Fibroblast of lung (primary cell): ENCODE data around the gene SAV1. TPM values are rescaled to one million over a fixed set of nuclear protein-coding genes. Genes with fewer than 3 reads are reported as not detected.
"Not testable (repeated sequence)": the region's sequence is repeated elsewhere in the genome, so short reads cannot be mapped to it uniquely, and the experiment has no call there.

ENCODE experiments used
- DNase-seq, 2 donors: peaks; one replicate each; pipeline versions ENCODE4 v3.0.0 to v3.0.0-alpha.2; 2010; ENCODE audit warnings: low read depth in 2 of 2
- H2AFZ ChIP-seq: 2 replicates; pipeline ENCODE4 v1.5.1; 2012; ENCODE audit warnings: low read length, control low read depth, inconsistent platforms
- H3K27ac ChIP-seq: 2 replicates; pipeline ENCODE4 v1.5.1; 2011; ENCODE audit warnings: low read length, control low read depth; ENCODE audit not compliant: insufficient read depth
- H3K27me3 ChIP-seq: 2 replicates; pipeline ENCODE4 v1.5.1; 2011; ENCODE audit warnings: mild to moderate bottlenecking, low read length; ENCODE audit not compliant: control insufficient read depth, insufficient read depth
- H3K36me3 ChIP-seq: 2 replicates; pipeline ENCODE4 v1.5.1; 2011; ENCODE audit warnings: low read length; ENCODE audit not compliant: control insufficient read depth, insufficient read depth
- H3K4me1 ChIP-seq: 2 replicates; pipeline ENCODE4 v1.5.1; 2011; ENCODE audit warnings: low read length; ENCODE audit not compliant: control insufficient read depth, insufficient read depth; ENCODE audit errors: extremely low read depth
- H3K4me2 ChIP-seq: 2 replicates; pipeline ENCODE4 v1.5.1; 2011; ENCODE audit warnings: low read length, control low read depth; ENCODE audit not compliant: insufficient read depth; ENCODE audit errors: extremely low read depth
- H3K4me3 ChIP-seq, 4 experiments: fragments of 200-600 bp in 1 of 4; sonication (generic) in 1 of 4; replicated peaks in 1 of 4; 2 replicates each; pipeline ENCODE4 v1.5.1; 2011 to 2016; ENCODE audit warnings: low read length in 4 of 4, low read depth in 3 of 4, mild to moderate bottlenecking in 3 of 4, control low read depth in 2 of 4, inconsistent platforms in 1 of 4, mixed read lengths in 1 of 4; ENCODE audit not compliant: insufficient read depth in 1 of 4; ENCODE audit errors: control extremely low read depth in 1 of 4
- H3K79me2 ChIP-seq: 2 replicates; pipeline ENCODE4 v1.5.1; 2012; ENCODE audit warnings: mild to moderate bottlenecking, low read length, inconsistent platforms; ENCODE audit not compliant: control insufficient read depth, insufficient read depth
- H3K9ac ChIP-seq: 2 replicates; pipeline ENCODE4 v1.5.1; 2011; ENCODE audit warnings: mild to moderate bottlenecking, low read length, control low read depth; ENCODE audit not compliant: insufficient read depth
- H3K9me3 ChIP-seq: 2 replicates; pipeline ENCODE4 v1.5.1; 2012; ENCODE audit warnings: low read depth, low read length; ENCODE audit not compliant: control insufficient read depth, insufficient read depth
- H4K20me1 ChIP-seq: 2 replicates; pipeline ENCODE4 v1.5.1; 2011; ENCODE audit warnings: low read length; ENCODE audit not compliant: control insufficient read depth, insufficient read depth; ENCODE audit errors: extremely low read depth
- EZH2 ChIP-seq: IDR thresholded peaks from 2 replicates; pipeline ENCODE4 v1.5.1; 2012; ENCODE audit warnings: low read length, control low read depth, mild to moderate bottlenecking; ENCODE audit errors: missing control alignments
- polyA plus RNA-seq, 2 donors: library from polyadenylated mRNA; depleted of rRNA in 1 of 2; stranded (reverse) in 1 of 2; unstranded in 1 of 2; fragments of >200 nt; gene quantifications; 2 replicates each; pipeline ENCODE4 v1.2.1, GENCODE V29; 2011 to 2012; ENCODE audit warnings: missing spikeins in 1 of 2
- total RNA-seq: library from RNA; depleted of rRNA; stranded (reverse); fragments of >200 nt; gene quantifications from 2 replicates; pipeline ENCODE4 v1.2.1, GENCODE V29; 2014
- TF ChIP-seq, protein P1 (sequence below), 2 donors: IDR thresholded peaks in 1 of 2; conservative IDR thresholded peaks in 1 of 2; 1 replicate in 1 of 2; 2 replicates in 1 of 2; pipeline ENCODE4 v1.5.1; 2011 to 2012; ENCODE audit warnings: low read length in 2 of 2, control low read depth in 1 of 2, inconsistent platforms in 1 of 2, low read depth in 1 of 2, mild to moderate bottlenecking in 1 of 2

Gene SAV1
- total and polyA plus RNA-seq, 2 donors (not counting 1 experiment from before 2014, with no cell fraction given), result 41.7 to 46.9 TPM

DNA sequence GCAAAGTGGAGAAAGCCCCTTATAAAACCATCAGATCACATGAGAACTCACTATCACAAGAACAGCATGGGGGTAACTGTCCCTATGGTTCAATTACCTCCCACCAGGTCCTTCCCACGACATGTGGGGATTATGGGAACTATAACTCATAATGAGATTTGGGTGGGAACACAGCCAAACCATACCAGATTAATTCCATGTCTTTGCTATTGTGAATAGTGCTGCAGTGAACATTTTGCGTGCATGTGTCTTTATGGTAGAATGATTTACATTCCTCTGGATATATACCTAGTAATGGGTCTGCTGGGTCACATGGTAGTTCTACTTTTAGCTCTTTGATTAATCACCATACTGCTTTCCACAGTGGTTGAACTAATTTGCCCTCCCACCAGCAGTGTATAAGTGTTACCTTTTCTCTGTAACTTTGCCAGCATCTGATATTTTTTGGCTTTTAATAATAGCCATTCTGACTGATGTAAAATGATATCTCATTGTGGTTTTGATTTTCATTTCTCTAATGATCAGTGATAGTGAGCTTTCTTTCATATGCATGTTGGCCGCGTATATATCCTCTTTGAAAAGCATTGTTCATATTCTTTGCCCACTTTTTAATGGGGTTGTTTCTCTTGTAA, 29.7 kb upstream of the SAV1 start:
- no peaks in the 10 kb centered on the region for H3K4me1 ChIP-seq
- no peaks in the 10 kb centered on the region for H3K36me3 ChIP-seq
- no peaks in the 10 kb centered on the region for H3K9me3 ChIP-seq
- H3K27me3 ChIP-seq, result no peaks in the 10 kb centered on the region
- H3K27ac ChIP-seq, result no peak overlapping the region
- no peak overlapping the region for H3K4me3 ChIP-seq
- no peak overlapping the region for H3K4me2 ChIP-seq
- no peak overlapping the region for H2AFZ ChIP-seq
- DNase-seq, result peak in 1 of 2 donors; percentile 19
- no peaks in the 10 kb centered on the region for H3K79me2 ChIP-seq
- TF ChIP-seq EZH2, result no peak
- TF ChIP-seq, protein P1, sequence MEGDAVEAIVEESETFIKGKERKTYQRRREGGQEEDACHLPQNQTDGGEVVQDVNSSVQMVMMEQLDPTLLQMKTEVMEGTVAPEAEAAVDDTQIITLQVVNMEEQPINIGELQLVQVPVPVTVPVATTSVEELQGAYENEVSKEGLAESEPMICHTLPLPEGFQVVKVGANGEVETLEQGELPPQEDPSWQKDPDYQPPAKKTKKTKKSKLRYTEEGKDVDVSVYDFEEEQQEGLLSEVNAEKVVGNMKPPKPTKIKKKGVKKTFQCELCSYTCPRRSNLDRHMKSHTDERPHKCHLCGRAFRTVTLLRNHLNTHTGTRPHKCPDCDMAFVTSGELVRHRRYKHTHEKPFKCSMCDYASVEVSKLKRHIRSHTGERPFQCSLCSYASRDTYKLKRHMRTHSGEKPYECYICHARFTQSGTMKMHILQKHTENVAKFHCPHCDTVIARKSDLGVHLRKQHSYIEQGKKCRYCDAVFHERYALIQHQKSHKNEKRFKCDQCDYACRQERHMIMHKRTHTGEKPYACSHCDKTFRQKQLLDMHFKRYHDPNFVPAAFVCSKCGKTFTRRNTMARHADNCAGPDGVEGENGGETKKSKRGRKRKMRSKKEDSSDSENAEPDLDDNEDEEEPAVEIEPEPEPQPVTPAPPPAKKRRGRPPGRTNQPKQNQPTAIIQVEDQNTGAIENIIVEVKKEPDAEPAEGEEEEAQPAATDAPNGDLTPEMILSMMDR (conservative IDR thresholded peaks at IDR 0.05 in 1 of 2, IDR thresholded peaks at IDR 0.05 in 1 of 2; ENCODE audit: low read depth in 1 of 2, low read length in 2 of 2), result no peak
- H3K9ac ChIP-seq, result no peak overlapping the region
- no peaks in the 10 kb centered on the region for H4K20me1 ChIP-seq

DNA sequence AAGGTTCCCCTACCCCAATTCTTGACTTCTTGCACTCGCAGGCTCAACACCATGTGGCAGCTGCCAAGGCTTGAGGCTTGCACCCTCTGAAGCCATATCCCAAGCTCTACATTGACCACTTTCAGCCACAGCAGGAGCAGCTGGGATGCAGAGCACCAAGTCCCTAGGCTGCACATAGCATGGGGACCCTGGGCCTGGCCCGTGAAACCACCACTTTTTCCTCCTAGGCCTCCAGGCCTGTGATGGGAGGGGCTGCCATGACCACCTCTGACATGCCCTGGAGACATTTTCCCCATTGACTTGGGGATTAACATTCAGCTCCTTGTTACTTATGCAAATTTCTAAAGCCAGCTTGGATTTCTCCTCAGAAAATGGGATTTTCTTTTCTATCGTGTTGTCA, 26.2 kb upstream of the SAV1 start:
- not testable (repeated sequence) for H3K4me2 ChIP-seq, H3K4me3 ChIP-seq, H3K4me1 ChIP-seq, DNase-seq, H3K27me3 ChIP-seq, H3K9ac ChIP-seq, H4K20me1 ChIP-seq, H3K79me2 ChIP-seq, H3K9me3 ChIP-seq, H3K36me3 ChIP-seq, H2AFZ ChIP-seq, H3K27ac ChIP-seq

DNA sequence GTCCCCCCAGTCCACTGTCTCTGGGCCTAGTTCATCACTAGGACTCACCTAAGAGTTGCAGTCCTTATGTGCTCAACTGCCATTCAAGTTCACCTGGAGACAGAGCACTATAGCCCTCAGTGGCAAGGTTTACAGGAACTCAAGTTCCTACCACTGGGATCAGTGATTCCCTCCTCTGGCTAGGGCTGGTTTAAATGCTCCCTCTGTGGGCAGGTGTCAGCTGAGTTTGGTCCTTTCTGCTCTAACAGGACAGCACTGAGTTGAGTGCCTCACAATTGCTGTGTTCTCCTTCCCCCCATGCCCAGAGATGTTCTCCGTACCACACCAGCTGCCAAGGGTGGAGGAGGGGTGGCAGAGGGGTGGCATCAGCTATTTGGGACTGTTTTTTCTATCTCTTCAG, 20.8 kb upstream of the SAV1 start:
- H3K4me3 ChIP-seq, result no peak overlapping the region
- no peaks in the 10 kb centered on the region for H4K20me1 ChIP-seq
- H3K27me3 ChIP-seq, result no peaks in the 10 kb centered on the region
- H3K79me2 ChIP-seq, result no peaks in the 10 kb centered on the region
- H2AFZ ChIP-seq, result no peak overlapping the region
- no peaks in the 10 kb centered on the region for H3K36me3 ChIP-seq
- H3K27ac ChIP-seq, result no peak overlapping the region
- TF ChIP-seq, protein P1 (conservative IDR thresholded peaks at IDR 0.05 in 1 of 2, IDR thresholded peaks at IDR 0.05 in 1 of 2; ENCODE audit: low read depth in 1 of 2, low read length in 2 of 2), result no peak
- no peak for TF ChIP-seq EZH2
- no peak overlapping the region for H3K4me2 ChIP-seq
- H3K4me1 ChIP-seq, result no peaks in the 10 kb centered on the region
- DNase-seq, result no peak
- no peak overlapping the region for H3K9ac ChIP-seq
- H3K9me3 ChIP-seq, result no peaks in the 10 kb centered on the region
